Lower leg skin (tissue), 4 donors: ENCODE results near the gene ERAP2. TPM values are rescaled to one million over a fixed set of nuclear protein-coding genes. Genes with fewer than 3 reads are reported as not detected.

Experiments
- DNase-seq, 2 donors: peaks; one replicate each; pipeline ENCODE4 v3.0.0-alpha.2; 2019; ENCODE audit warnings: low spot score in 2 of 2
- H3K4me3 ChIP-seq: fragments of 200-600 bp; sonication (generic); 2 replicates; pipeline ENCODE4 v1.5.1; 2017; ENCODE audit warnings: mild to moderate bottlenecking, low read depth; ENCODE audit not compliant: poor library complexity, severe bottlenecking
- CTCF ChIP-seq, 3 donors: fragments of 450-650 bp; IDR thresholded peaks; one replicate each; pipeline ENCODE4 v1.5.1; 2016; ENCODE audit warnings: antibody characterized with exemption in 3 of 3, mild to moderate bottlenecking in 3 of 3, moderate library complexity in 2 of 3
- POLR2A ChIP-seq, 2 donors: fragments of 450-650 bp; IDR thresholded peaks; one replicate each; pipeline ENCODE4 v1.6.1; 2016 to 2017; ENCODE audit warnings: antibody characterized with exemption in 2 of 2, mild to moderate bottlenecking in 1 of 2, moderate library complexity in 1 of 2
- WGBS, 2 donors: methylation state at CpG; one replicate each; pipeline ENCODE4 v1.1.5; 2018; 5-methylcytosine and 5-hydroxymethylcytosine counted together
- intact Hi-C: fragments of 100-400 bp; cut with DNase I; formaldehyde crosslinking; loops from one replicate; pipeline ENCODE4 v1.15.0; 2023; ENCODE audit warnings: low total_unique reads
- total RNA-seq, 4 donors: library from RNA; depleted of rRNA; stranded (reverse); fragments of >200 nt; gene quantifications; one replicate each; pipeline ENCODE4 v1.1.0, GENCODE V29; 2016

ERAP2 gene
- total RNA-seq, 4 donors from 2014 or later: 5.0 to 11.0 (median 9.3) TPM

DNA sequence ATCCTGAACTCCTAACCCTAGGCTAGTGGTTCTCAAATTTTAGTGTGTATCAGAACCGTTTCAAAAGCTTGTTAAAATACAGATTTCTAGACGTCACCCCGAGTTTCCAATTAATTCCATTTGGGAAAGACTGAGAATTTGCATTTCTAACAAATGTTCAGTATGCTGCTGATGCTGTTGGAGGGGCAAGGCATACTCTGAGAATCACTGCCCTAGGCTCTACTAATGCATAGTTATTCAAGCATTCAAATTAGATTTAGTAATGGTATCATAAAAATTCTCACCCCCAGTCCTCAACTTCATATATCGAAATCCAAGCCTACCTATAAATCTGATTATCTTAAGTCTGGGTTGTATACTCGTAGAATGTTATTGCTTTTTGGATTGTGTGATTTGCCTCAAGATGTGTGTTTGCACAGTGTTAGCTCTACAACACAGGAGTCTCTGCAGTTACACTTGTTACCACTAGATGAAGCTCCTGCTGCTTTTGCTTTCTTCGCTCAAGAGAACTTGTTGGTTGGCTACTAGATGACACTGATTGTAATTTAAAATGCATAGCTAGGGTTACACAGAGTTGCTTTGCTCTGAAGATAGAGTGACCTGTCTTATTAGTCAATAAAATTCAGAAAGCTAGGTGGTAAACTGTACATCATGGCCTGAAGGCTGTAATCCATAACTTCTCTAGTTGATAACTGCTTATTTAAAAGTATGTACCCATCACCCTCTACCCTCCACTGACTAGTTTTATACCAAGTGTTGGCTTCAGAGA is 7.5 kb upstream of the ERAP2 start:
- WGBS, 2 donors: 51 to 52% methylated on average over 6 of the region's 6 CpGs
- TF ChIP-seq POLR2A (IDR thresholded peaks at IDR 0.05): no peak
- no peak for TF ChIP-seq CTCF (IDR thresholded peaks at IDR 0.05)
- no peak overlapping the region for H3K4me3 ChIP-seq
- intact Hi-C loops: loop anchor here (2.0 kb wide), 1 partner anchor 296 kb away; no protein-coding TSS in a partner anchor
- no peak for DNase-seq

- TF ChIP-seq CTCF (IDR thresholded peaks at IDR 0.05) (no peak), POLR2A (IDR thresholded peaks at IDR 0.05) (no peak)
- DNase-seq: no peak
- intact Hi-C loops: loop anchor here (2.0 kb wide), 1 partner anchor 295 kb away; no protein-coding TSS in a partner anchor
- H3K4me3 ChIP-seq: no peak overlapping the region
These were observed 7.0 kb upstream of the ERAP2 start for GRCh38 chr5:96869372-96869641.

- 53 to 59% methylated on average over 4 of the region's 4 CpGs for WGBS, 2 donors
- intact Hi-C loops: no loop called here
- H3K4me3 ChIP-seq: no peak overlapping the region
- no peak for DNase-seq
- TF ChIP-seq CTCF (IDR thresholded peaks at IDR 0.05) (no peak), POLR2A (IDR thresholded peaks at IDR 0.05) (no peak)
These were observed 5.9 kb upstream of the ERAP2 start for GRCh38 chr5:96870094-96871026.

DNA sequence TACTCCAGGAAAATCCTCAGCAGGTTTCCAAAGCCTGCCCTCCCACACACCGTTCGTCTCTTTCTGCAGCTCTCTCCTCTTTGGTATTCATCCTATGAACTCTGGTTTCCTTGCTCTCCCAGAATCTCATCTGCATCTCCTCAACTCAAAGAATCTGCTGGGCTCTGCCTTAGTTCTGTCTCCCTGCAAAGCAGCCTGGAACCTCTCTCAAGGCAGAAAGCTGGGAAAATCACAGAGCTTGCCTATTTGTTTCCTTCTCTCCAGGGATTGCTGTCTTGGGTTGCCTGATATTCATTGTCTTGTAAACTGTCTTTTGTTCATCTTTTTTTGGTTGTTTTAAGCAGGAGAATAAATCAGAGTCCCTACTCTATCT is 5.3 kb upstream of the ERAP2 start:
- DNase-seq: no peak
- no peak for TF ChIP-seq POLR2A (IDR thresholded peaks at IDR 0.05)
- TF ChIP-seq CTCF (IDR thresholded peaks at IDR 0.05): no peak
- no peak overlapping the region for H3K4me3 ChIP-seq
- intact Hi-C loops: no loop called here
- WGBS, 2 donors: 88 to 91% methylated on average over 2 of the region's 2 CpGs

GRCh38 chr5:96871686-96872085 is 4.6 kb upstream of the ERAP2 start:
- 98% methylated on average over 1 of the region's 1 CpG for WGBS, 2 donors
- DNase-seq: no peak
- intact Hi-C loops: no loop called here
- TF ChIP-seq CTCF (IDR thresholded peaks at IDR 0.05): no peak
- TF ChIP-seq POLR2A (IDR thresholded peaks at IDR 0.05): no peak
- no peak overlapping the region for H3K4me3 ChIP-seq
